ENCODE measurements around the gene PTPRD. TPM values are rescaled to one million over a fixed set of nuclear protein-coding genes. Genes with fewer than 3 reads are reported as not detected.

The PTPRD gene
- total and polyA plus RNA-seq, 7 experiments from 2014 or later: 0.71 TPM; not detected in 6

- DNase-seq (no peak), ATAC-seq (no peak)
- CTCF ChIA-PET: no interaction called here
- no peaks in the 10 kb centered on the region for H3K36me3 ChIP-seq (ENCODE audit: control insufficient read depth in 2 of 3, insufficient read depth in 3 of 3, low read length in 3 of 3)
- no peak overlapping the region for H3K27ac Mint-ChIP-seq
- no peaks in the 10 kb centered on the region for H3K4me1 ChIP-seq (ENCODE audit: control insufficient read depth in 2 of 2, insufficient read depth in 2 of 2, low read length in 2 of 2)
- no peaks in the 10 kb centered on the region for H3K4me1 Mint-ChIP-seq
- H3K4me3 Mint-ChIP-seq: no peak overlapping the region
- no peaks in the 10 kb centered on the region for H3K9me3 ChIP-seq (ENCODE audit: control insufficient read depth in 2 of 3, low read length in 3 of 3)
- H3K27me3 Mint-ChIP-seq: peaks cover 0 to 11% (median 0%) of the 10 kb centered on the region in 5 donors
- no peak overlapping the region for H3K27ac ChIP-seq (ENCODE audit: low read depth, low read length)
- H3K4me3 ChIP-seq (ENCODE audit: low read length): no peak overlapping the region
- POLR2A ChIA-PET: no interaction called here
- H3K9me3 Mint-ChIP-seq: peaks cover 0 to 4% (median 0%) of the 10 kb centered on the region in 11 donors
- intact Hi-C loops (cut with micrococcal nuclease): no loop called here
- no peaks in the 10 kb centered on the region for H3K36me3 Mint-ChIP-seq
- H3K27me3 ChIP-seq (ENCODE audit: control insufficient read depth in 2 of 2, insufficient read depth in 2 of 2, low read length in 2 of 2): no peaks in the 10 kb centered on the region
Measured at GRCh38 chr9:8492679-8493078, 2120.1 kb downstream of the PTPRD start.

GRCh38 chr9:8492024-8492423 is 2120.8 kb downstream of the PTPRD start:
- Mint-ChIP-seq H3K4me1 (no peaks in the 10 kb centered on the region), H3K27ac (no peak overlapping the region), H3K9me3 (peaks cover 0 to 4% (median 0%) of the 10 kb centered on the region in 11 donors), H3K27me3 (peaks cover 0 to 11% (median 3%) of the 10 kb centered on the region in 5 donors), H3K4me3 (no peak overlapping the region), H3K36me3 (no peaks in the 10 kb centered on the region)
- Histone ChIP-seq H3K27ac (ENCODE audit: low read depth, low read length) (no peak overlapping the region), H3K4me1 (ENCODE audit: control insufficient read depth in 2 of 2, insufficient read depth in 2 of 2, low read length in 2 of 2) (no peaks in the 10 kb centered on the region), H3K4me3 (ENCODE audit: low read length) (no peak overlapping the region), H3K9me3 (ENCODE audit: control insufficient read depth in 2 of 3, low read length in 3 of 3) (no peaks in the 10 kb centered on the region), H3K36me3 (ENCODE audit: control insufficient read depth in 2 of 3, insufficient read depth in 3 of 3, low read length in 3 of 3) (no peaks in the 10 kb centered on the region), H3K27me3 (ENCODE audit: control insufficient read depth in 2 of 2, insufficient read depth in 2 of 2, low read length in 2 of 2) (no peaks in the 10 kb centered on the region)
- ChIA-PET CTCF (no interaction called here), POLR2A (no interaction called here)
- DNase-seq (no peak), ATAC-seq (no peak)
- intact Hi-C loops (cut with micrococcal nuclease): no loop called here

- Histone ChIP-seq H3K4me3 (ENCODE audit: low read length) (no peak overlapping the region), H3K27me3 (ENCODE audit: control insufficient read depth in 2 of 2, insufficient read depth in 2 of 2, low read length in 2 of 2) (no peaks in the 10 kb centered on the region), H3K36me3 (ENCODE audit: control insufficient read depth in 2 of 3, insufficient read depth in 3 of 3, low read length in 3 of 3) (no peaks in the 10 kb centered on the region), H3K27ac (ENCODE audit: low read depth, low read length) (no peak overlapping the region), H3K9me3 (ENCODE audit: control insufficient read depth in 2 of 3, low read length in 3 of 3) (no peaks in the 10 kb centered on the region), H3K4me1 (ENCODE audit: control insufficient read depth in 2 of 2, insufficient read depth in 2 of 2, low read length in 2 of 2) (no peaks in the 10 kb centered on the region)
- ATAC-seq (no peak), DNase-seq (no peak)
- intact Hi-C loops (cut with micrococcal nuclease): no loop called here
- H3K4me3 Mint-ChIP-seq: no peak overlapping the region
- POLR2A ChIA-PET: no interaction called here
- H3K4me1 Mint-ChIP-seq: no peaks in the 10 kb centered on the region
- no peaks in the 10 kb centered on the region for H3K36me3 Mint-ChIP-seq
- H3K9me3 Mint-ChIP-seq: peaks cover 0 to 4% (median 0%) of the 10 kb centered on the region in 11 donors
- no peak overlapping the region for H3K27ac Mint-ChIP-seq
- peaks cover 0 to 11% (median 3%) of the 10 kb centered on the region in 5 donors for H3K27me3 Mint-ChIP-seq
- CTCF ChIA-PET: no interaction called here
Measured at GRCh38 chr9:8491563-8491962, 2121.2 kb downstream of the PTPRD start.

DNA sequence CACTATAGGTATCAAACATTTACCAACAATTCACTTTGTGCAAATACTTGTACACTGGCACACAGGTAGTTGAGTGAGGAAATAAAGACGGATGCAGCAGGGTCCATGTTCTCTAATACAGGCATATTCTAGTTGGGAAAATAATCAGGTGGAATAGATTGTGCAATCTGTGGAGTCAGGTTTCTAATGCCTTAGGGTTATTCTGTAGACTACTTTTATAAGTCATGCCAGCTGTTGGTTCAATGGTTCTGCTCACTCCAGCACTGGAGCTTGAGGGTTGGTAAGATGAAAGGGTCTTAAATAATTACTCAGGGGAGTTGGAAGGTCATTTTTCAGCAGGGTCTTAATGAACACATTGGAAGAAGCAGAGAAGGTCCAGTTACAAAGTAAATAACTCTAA is 2123.0 kb downstream of the PTPRD start:
- Mint-ChIP-seq H3K36me3 (no peaks in the 10 kb centered on the region), H3K9me3 (peaks cover 0 to 4% (median 0%) of the 10 kb centered on the region in 11 donors), H3K4me3 (no peak overlapping the region), H3K27me3 (peaks cover 0 to 11% (median 3%) of the 10 kb centered on the region in 5 donors), H3K4me1 (no peaks in the 10 kb centered on the region), H3K27ac (no peak overlapping the region)
- H3K27me3 ChIP-seq (ENCODE audit: control insufficient read depth in 2 of 2, insufficient read depth in 2 of 2, low read length in 2 of 2): no peaks in the 10 kb centered on the region
- no peak overlapping the region for H3K4me3 ChIP-seq (ENCODE audit: low read length)
- no peak for ATAC-seq
- no peaks in the 10 kb centered on the region for H3K36me3 ChIP-seq (ENCODE audit: control insufficient read depth in 2 of 3, insufficient read depth in 3 of 3, low read length in 3 of 3)
- no peaks in the 10 kb centered on the region for H3K9me3 ChIP-seq (ENCODE audit: control insufficient read depth in 2 of 3, low read length in 3 of 3)
- intact Hi-C loops (cut with micrococcal nuclease): no loop called here
- CTCF ChIA-PET: no interaction called here
- POLR2A ChIA-PET: no interaction called here
- H3K27ac ChIP-seq (ENCODE audit: low read depth, low read length): no peak overlapping the region
- no peaks in the 10 kb centered on the region for H3K4me1 ChIP-seq (ENCODE audit: control insufficient read depth in 2 of 2, insufficient read depth in 2 of 2, low read length in 2 of 2)
- no peak for DNase-seq

- no peak for DNase-seq
- H3K9me3 ChIP-seq (ENCODE audit: control insufficient read depth in 2 of 3, low read length in 3 of 3): no peaks in the 10 kb centered on the region
- intact Hi-C loops (cut with micrococcal nuclease): no loop called here
- Mint-ChIP-seq H3K9me3 (peaks cover 0 to 3% (median 0%) of the 10 kb centered on the region in 11 donors), H3K27ac (no peak overlapping the region), H3K36me3 (no peaks in the 10 kb centered on the region), H3K4me1 (no peaks in the 10 kb centered on the region), H3K4me3 (no peak overlapping the region), H3K27me3 (peaks cover 0 to 11% (median 0%) of the 10 kb centered on the region in 5 donors)
- no peak for ATAC-seq
- ChIA-PET POLR2A (no interaction called here), CTCF (no interaction called here)
- H3K4me3 ChIP-seq (ENCODE audit: low read length): no peak overlapping the region
- no peak overlapping the region for H3K27ac ChIP-seq (ENCODE audit: low read depth, low read length)
- no peaks in the 10 kb centered on the region for H3K36me3 ChIP-seq (ENCODE audit: control insufficient read depth in 2 of 3, insufficient read depth in 3 of 3, low read length in 3 of 3)
- no peaks in the 10 kb centered on the region for H3K27me3 ChIP-seq (ENCODE audit: control insufficient read depth in 2 of 2, insufficient read depth in 2 of 2, low read length in 2 of 2)
- no peaks in the 10 kb centered on the region for H3K4me1 ChIP-seq (ENCODE audit: control insufficient read depth in 2 of 2, insufficient read depth in 2 of 2, low read length in 2 of 2)
Measured at GRCh38 chr9:8486095-8486494, 2126.7 kb downstream of the PTPRD start.

DNA sequence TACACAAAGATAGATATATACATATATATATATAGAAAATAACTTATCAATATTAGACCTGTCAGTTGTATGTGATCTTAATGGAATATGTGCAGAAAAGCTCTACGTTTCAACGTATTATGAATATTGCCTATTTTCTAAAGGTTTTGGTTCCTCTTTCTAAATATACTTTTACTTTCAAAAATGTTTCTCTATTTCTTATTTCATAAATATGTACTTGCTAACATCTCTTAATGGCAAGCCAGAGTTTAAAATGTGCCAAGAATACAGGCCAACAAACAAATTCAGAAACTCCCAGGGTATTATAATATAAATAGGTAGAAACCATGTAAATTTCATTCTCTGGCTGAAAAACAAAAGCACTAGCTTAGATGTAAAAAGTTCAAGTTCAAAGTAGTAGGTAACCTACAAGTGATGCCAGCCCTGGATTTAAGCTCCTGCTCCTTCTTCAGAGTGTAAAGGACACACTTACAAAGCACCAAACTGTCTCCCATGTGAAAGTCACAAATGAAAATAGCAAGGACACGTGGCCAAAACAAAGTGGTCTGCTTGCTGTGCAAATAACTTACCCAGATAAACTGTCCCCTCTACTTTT is 2128.1 kb downstream of the PTPRD start:
- no peaks in the 10 kb centered on the region for H3K4me1 ChIP-seq (ENCODE audit: control insufficient read depth in 2 of 2, insufficient read depth in 2 of 2, low read length in 2 of 2)
- Mint-ChIP-seq H3K36me3 (no peaks in the 10 kb centered on the region), H3K4me3 (no peak overlapping the region), H3K27ac (no peak overlapping the region), H3K4me1 (no peaks in the 10 kb centered on the region), H3K27me3 (peaks cover 0 to 5% (median 0%) of the 10 kb centered on the region in 5 donors), H3K9me3 (peaks cover 0 to 3% (median 0%) of the 10 kb centered on the region in 11 donors)
- ChIA-PET POLR2A (no interaction called here), CTCF (no interaction called here)
- no peaks in the 10 kb centered on the region for H3K9me3 ChIP-seq (ENCODE audit: control insufficient read depth in 2 of 3, low read length in 3 of 3)
- no peak overlapping the region for H3K27ac ChIP-seq (ENCODE audit: low read depth, low read length)
- ATAC-seq (no peak), DNase-seq (no peak)
- H3K27me3 ChIP-seq (ENCODE audit: control insufficient read depth in 2 of 2, insufficient read depth in 2 of 2, low read length in 2 of 2): no peaks in the 10 kb centered on the region
- no peaks in the 10 kb centered on the region for H3K36me3 ChIP-seq (ENCODE audit: control insufficient read depth in 2 of 3, insufficient read depth in 3 of 3, low read length in 3 of 3)
- H3K4me3 ChIP-seq (ENCODE audit: low read length): no peak overlapping the region
- intact Hi-C loops (cut with micrococcal nuclease): no loop called here

DNA sequence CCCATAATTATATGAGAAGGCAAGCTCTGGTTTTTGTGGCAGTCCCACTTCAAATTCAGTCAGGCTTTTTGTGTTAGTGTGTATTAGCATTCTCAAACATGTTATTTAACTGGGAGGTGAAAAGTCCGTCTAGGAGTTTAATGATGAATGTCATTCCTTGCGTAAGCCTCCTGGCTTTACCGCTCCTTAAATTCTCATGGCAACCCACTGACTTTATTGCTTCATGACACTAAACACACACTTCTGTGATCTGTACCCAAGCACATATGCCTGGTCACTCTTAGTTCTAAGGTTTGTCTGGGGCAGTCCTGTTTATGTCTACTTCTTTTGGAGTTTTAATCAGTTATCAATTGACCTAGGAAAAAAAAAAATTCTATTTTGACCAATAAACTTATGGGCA is 2135.4 kb downstream of the PTPRD start:
- no peak overlapping the region for H3K4me3 ChIP-seq (ENCODE audit: low read length)

More for the DNA sequence above, 2135.4 kb downstream of the PTPRD start:
- Mint-ChIP-seq H3K4me3 (no peak overlapping the region), H3K9me3 (peaks cover 0 to 3% (median 0%) of the 10 kb centered on the region in 11 donors), H3K4me1 (no peaks in the 10 kb centered on the region), H3K36me3 (no peaks in the 10 kb centered on the region), H3K27me3 (no peaks in the 10 kb centered on the region), H3K27ac (no peak overlapping the region)
- POLR2A ChIA-PET: no interaction called here
- Histone ChIP-seq H3K9me3 (ENCODE audit: control insufficient read depth in 2 of 3, low read length in 3 of 3) (no peaks in the 10 kb centered on the region), H3K27ac (ENCODE audit: low read depth, low read length) (no peak overlapping the region), H3K36me3 (ENCODE audit: control insufficient read depth in 2 of 3, insufficient read depth in 3 of 3, low read length in 3 of 3) (no peaks in the 10 kb centered on the region), H3K27me3 (ENCODE audit: control insufficient read depth in 2 of 2, insufficient read depth in 2 of 2, low read length in 2 of 2) (no peaks in the 10 kb centered on the region), H3K4me1 (ENCODE audit: control insufficient read depth in 2 of 2, insufficient read depth in 2 of 2, low read length in 2 of 2) (no peaks in the 10 kb centered on the region)
- CTCF ChIA-PET: no interaction called here
- intact Hi-C loops (cut with micrococcal nuclease): loop anchor here in 1 of 2 donors (10.0 kb wide), 1 partner anchor 63 kb away; no protein-coding TSS in a partner anchor
- DNase-seq (no peak), ATAC-seq (no peak)
